Measurements from ENCODE around the gene KIF6.

- TF ChIP-seq CTCF (IDR thresholded peaks at IDR 0.05): no peak
- no peak for TF ChIP-seq EZH2 (IDR thresholded peaks at IDR 0.05; ENCODE audit: borderline replicate concordance, insufficient read depth, low read depth, low read length, poor library complexity, severe bottlenecking)
Measured at GRCh38 chr6:39419607-39420006, 305.6 kb downstream of the KIF6 start.

All from B cell (primary cell).